Lower leg skin (tissue), 3 donors: ENCODE measurements around the gene REEP6.

Source experiments
- CTCF ChIP-seq, 3 donors: fragments of 450-650 bp; IDR thresholded peaks; one replicate each; pipeline ENCODE4 v1.5.1; 2016; ENCODE audit warnings: antibody characterized with exemption in 3 of 3, mild to moderate bottlenecking in 3 of 3, moderate library complexity in 2 of 3
- POLR2A ChIP-seq, 2 donors: fragments of 450-650 bp; IDR thresholded peaks; one replicate each; pipeline ENCODE4 v1.6.1; 2016 to 2017; ENCODE audit warnings: antibody characterized with exemption in 2 of 2, mild to moderate bottlenecking in 1 of 2, moderate library complexity in 1 of 2

DNA sequence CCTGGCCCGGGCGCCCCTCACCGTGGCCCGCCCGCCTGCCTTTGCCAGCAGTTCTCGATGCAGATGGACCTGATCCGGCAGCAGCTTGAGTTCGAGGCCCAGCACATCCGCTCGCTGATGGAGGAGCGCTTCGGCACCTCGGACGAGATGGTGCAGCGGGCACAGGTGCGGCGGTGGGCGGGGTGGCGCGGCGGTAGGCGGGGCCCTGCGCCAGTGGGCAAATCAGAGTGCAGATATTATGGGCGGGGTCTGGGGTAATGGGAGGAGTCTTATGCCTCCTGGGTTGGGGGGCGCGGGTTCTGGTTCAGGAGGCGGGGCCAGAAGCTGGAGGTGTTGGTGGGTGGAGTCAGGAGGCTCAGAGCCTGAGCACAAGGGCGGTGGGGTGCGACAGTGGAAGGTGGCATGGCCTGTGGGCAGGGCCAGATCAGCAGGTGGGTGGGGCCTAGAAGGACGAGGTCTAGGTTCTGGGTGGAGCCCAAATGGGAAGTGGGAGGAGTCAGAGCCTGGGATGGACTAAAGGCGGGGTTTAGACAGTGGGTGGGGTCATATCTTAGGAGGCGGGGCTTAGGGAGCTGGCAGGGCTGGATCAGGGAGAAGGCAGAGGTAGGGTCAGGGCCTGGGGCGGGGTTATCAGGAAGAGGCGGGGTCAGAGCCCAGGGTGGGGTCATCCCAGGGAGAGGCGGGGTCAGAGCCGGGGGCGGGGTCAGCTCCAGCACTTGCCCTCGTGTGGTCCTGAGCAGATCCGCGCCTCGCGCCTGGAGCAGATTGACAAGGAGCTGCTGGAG lies 35.5 kb upstream of the REEP6 start:
- TF ChIP-seq CTCF (IDR thresholded peaks at IDR 0.05) = no peak
- TF ChIP-seq POLR2A (IDR thresholded peaks at IDR 0.05) = no peak
